ENCODE measurements around the gene TSR1.

The TSR1 gene

DNA sequence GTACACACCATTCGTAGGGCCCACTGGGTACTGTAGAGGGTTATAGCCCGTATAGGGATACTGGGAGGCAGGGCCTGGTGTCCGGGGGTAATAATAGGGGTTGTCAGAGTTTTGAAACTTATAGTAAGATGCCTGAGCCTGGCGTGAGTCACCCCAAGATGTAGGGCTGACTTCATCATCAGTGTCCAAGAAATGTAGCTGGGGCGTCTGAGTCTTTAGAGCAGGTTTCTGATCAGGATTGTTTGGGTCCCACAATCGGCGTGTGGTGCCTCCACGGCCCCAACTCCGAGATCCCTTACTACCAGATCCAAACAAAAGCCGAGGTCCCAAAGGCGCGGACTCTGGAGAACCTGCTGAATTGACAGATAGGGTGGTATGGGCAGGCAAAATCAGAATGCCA is 37.1 kb downstream of the TSR1 start:
- no peak for DNase-seq (ENCODE audit: low read depth)
- Histone ChIP-seq H3K27me3 (replicated peaks; ENCODE audit: control insufficient read depth, insufficient read depth, low read length) (no peaks in the 10 kb centered on the region), H3K4me3 (ENCODE audit: low read length) (no peak overlapping the region), H3K4me1 (ENCODE audit: control insufficient read depth, insufficient read depth, low read length) (peaks cover 11% of the 10 kb centered on the region), H3K9me3 (ENCODE audit: control insufficient read depth, low read length) (no peaks in the 10 kb centered on the region), H3K36me3 (ENCODE audit: control insufficient read depth, insufficient read depth, low read length, severe bottlenecking) (peaks cover 37% of the 10 kb centered on the region), H3K9ac (ENCODE audit: low read length) (no peak overlapping the region)

DNA sequence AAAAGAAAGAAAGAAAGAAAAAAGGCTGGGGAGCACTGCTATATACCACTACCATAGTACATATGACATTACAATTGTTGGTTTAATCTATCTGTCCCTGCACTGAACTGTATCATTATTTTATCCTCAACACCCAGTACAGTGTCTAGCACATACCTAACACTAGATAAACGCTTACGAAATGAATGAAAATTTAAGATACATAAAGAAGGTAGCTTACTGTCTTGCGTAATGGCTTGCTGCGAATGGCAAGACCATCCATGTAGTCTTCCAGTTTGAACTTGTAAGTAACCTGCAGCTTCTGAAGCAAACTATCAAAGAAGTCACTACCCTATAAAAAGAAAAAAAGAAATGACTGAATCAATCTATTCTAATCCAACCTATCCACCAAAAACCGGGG is 39.2 kb downstream of the TSR1 start:
- no peak for DNase-seq (ENCODE audit: low read depth)
- peaks cover 4% of the 10 kb centered on the region for H3K4me1 ChIP-seq (ENCODE audit: control insufficient read depth, insufficient read depth, low read length)
- H3K9me3 ChIP-seq (ENCODE audit: control insufficient read depth, low read length), result no peaks in the 10 kb centered on the region

DNA sequence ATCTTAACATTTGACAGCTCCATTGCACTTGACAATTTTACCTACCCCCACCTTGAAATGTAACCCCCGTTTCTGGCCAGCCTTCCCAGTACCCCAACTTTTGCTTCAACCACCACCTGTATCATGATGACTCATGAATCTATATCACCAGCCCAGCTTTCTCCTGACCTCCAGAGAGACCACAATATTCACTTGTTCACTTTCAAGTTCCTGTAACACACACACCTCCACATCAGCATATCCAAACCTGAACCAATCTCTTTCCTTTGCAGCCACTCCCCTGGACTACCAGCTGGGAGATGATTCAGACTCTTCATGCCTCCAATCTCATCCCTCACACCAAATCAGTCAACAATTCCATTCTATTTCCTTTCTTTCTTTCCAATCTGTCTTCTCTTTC is 40.7 kb downstream of the TSR1 start:
- peaks cover 65% of the 10 kb centered on the region for H3K36me3 ChIP-seq (ENCODE audit: control insufficient read depth, insufficient read depth, low read length, severe bottlenecking)
- H3K9ac ChIP-seq (ENCODE audit: low read length), result no peak overlapping the region
- no peaks in the 10 kb centered on the region for H3K9me3 ChIP-seq (ENCODE audit: control insufficient read depth, low read length)

More for the DNA sequence above, 39.2 kb downstream of the TSR1 start:
- H3K4me3 ChIP-seq (ENCODE audit: low read length), result no peak overlapping the region
- no peaks in the 10 kb centered on the region for H3K27me3 ChIP-seq (replicated peaks; ENCODE audit: control insufficient read depth, insufficient read depth, low read length)
- peaks cover 54% of the 10 kb centered on the region for H3K36me3 ChIP-seq (ENCODE audit: control insufficient read depth, insufficient read depth, low read length, severe bottlenecking)
- H3K9ac ChIP-seq (ENCODE audit: low read length), result no peak overlapping the region

DNA sequence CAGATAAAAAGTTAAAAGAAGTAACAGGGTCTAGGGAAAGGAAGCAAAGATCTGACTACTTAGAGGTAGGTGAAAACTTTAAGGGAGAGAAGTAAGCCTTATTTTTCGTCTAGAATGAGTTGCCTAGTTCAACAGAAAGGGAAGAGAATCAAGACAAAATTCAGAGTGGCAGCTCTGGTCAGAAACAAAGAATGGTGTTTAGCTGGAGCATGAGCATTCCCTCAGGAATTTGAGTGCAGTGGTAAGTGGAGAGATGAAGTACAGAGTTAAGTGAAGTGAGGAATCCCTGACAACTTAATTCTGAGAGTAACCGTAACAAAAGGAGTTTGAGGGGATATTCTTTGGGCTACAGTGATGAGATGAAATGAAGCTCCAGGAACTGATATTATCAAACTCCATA is 44.2 kb downstream of the TSR1 start:
- Histone ChIP-seq H3K4me3 (ENCODE audit: low read length) (no peak overlapping the region), H3K36me3 (ENCODE audit: control insufficient read depth, insufficient read depth, low read length, severe bottlenecking) (peaks cover 64% of the 10 kb centered on the region)

More for the DNA sequence above, 40.7 kb downstream of the TSR1 start:
- no peak overlapping the region for H3K4me3 ChIP-seq (ENCODE audit: low read length)
- no peaks in the 10 kb centered on the region for H3K4me1 ChIP-seq (ENCODE audit: control insufficient read depth, insufficient read depth, low read length)
- no peak for DNase-seq (ENCODE audit: low read depth)
- no peaks in the 10 kb centered on the region for H3K27me3 ChIP-seq (replicated peaks; ENCODE audit: control insufficient read depth, insufficient read depth, low read length)

DNA sequence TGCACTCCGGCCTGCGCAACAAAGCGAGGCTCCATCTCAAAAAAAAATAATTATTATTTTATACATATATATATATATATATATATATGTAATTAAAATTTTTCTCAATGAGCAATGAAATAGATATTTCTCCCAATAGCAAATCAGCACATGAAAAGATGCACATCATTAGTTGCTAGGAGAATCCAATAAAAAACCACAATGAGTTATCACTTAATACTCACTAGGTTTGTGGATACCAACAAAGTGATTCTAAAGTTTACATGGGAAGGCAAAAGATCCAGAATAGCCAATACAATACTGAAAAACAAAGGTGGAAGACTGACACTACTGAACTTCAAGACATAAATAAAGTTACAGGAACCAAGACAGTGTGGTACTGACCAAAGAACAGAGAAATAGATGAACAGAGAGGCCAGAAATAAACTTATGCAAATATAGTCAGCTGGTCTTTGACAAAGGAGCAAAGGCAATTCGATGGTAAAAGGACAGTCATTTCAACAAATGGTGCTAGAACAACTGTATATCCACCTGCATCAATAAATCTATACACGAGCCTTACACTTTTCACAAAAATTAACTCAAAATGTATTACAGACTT is 46.3 kb downstream of the TSR1 start:
- Histone ChIP-seq H3K4me1 (ENCODE audit: control insufficient read depth, insufficient read depth, low read length) (no peaks in the 10 kb centered on the region), H3K27me3 (replicated peaks; ENCODE audit: control insufficient read depth, insufficient read depth, low read length) (no peaks in the 10 kb centered on the region), H3K9me3 (ENCODE audit: control insufficient read depth, low read length) (no peaks in the 10 kb centered on the region), H3K36me3 (ENCODE audit: control insufficient read depth, insufficient read depth, low read length, severe bottlenecking) (peaks cover 47% of the 10 kb centered on the region), H3K9ac (ENCODE audit: low read length) (no peak overlapping the region), H3K4me3 (ENCODE audit: low read length) (no peak overlapping the region)
- DNase-seq (ENCODE audit: low read depth), result peak; percentile 38

More for the DNA sequence above, 44.2 kb downstream of the TSR1 start:
- Histone ChIP-seq H3K9ac (ENCODE audit: low read length) (no peak overlapping the region), H3K9me3 (ENCODE audit: control insufficient read depth, low read length) (no peaks in the 10 kb centered on the region), H3K27me3 (replicated peaks; ENCODE audit: control insufficient read depth, insufficient read depth, low read length) (no peaks in the 10 kb centered on the region), H3K4me1 (ENCODE audit: control insufficient read depth, insufficient read depth, low read length) (no peaks in the 10 kb centered on the region)
- DNase-seq (ENCODE audit: low read depth), result peak; percentile 54

DNA sequence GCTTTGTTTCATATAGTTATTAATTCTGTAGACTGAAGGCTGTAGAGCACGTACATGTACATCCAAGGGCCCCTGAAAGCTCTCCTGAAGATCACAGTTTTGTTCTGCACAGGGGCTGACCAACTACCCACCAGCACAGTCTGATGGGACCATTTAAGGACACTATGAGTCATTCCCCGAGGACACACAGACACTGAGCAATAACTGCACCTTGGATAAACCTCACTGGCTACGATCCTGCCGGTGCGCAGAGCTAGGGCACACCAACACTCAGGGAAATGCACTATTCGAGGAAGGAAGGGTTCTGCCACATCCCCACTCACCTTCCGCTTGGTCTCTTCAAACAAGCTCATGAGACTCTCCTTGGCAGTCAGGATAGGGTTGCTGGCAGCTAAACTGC is 53.0 kb downstream of the TSR1 start:
- H3K9ac ChIP-seq (ENCODE audit: low read length), result peak overlapping the region; percentile 24
- H3K4me1 ChIP-seq (ENCODE audit: control insufficient read depth, insufficient read depth, low read length), result peaks cover 7% of the 10 kb centered on the region
- no peak overlapping the region for H3K4me3 ChIP-seq (ENCODE audit: low read length)
- no peaks in the 10 kb centered on the region for H3K9me3 ChIP-seq (ENCODE audit: control insufficient read depth, low read length)
- H3K36me3 ChIP-seq (ENCODE audit: control insufficient read depth, insufficient read depth, low read length, severe bottlenecking), result peaks cover 51% of the 10 kb centered on the region
- no peaks in the 10 kb centered on the region for H3K27me3 ChIP-seq (replicated peaks; ENCODE audit: control insufficient read depth, insufficient read depth, low read length)
- DNase-seq (ENCODE audit: low read depth), result no peak

DNA sequence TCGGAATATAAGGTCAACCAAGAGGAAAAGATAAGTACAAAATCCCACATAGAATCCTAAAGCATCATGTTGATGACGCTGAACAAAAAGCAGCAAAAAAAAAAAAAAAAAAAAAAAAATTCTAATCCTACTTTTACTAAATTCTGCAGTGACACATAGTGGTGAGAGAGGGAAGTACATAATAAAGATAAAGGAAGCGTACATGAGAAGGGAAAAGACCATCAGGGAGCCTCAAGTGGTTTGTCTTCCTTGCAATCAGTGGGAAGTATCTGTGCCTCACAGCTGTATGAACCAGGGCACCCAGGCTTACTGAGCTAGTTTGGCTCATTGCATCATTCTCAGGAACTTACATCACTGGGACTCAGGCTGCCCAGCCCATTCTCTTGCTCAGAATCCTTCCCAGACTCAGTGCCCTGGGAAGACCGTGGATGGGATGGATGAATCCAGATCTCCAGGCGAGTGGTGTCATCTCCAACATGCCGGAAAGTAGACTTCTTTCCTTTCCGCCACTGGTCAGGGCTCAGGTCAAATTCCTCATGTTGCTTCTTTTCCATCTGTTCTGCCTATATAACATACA is 53.9 kb downstream of the TSR1 start:
- Histone ChIP-seq H3K4me3 (ENCODE audit: low read length) (no peak overlapping the region), H3K9ac (ENCODE audit: low read length) (peak overlapping the region; percentile 9), H3K27me3 (replicated peaks; ENCODE audit: control insufficient read depth, insufficient read depth, low read length) (no peaks in the 10 kb centered on the region), H3K4me1 (ENCODE audit: control insufficient read depth, insufficient read depth, low read length) (peaks cover 7% of the 10 kb centered on the region), H3K9me3 (ENCODE audit: control insufficient read depth, low read length) (no peaks in the 10 kb centered on the region), H3K36me3 (ENCODE audit: control insufficient read depth, insufficient read depth, low read length, severe bottlenecking) (peaks cover 57% of the 10 kb centered on the region)
- peak; percentile 90 for DNase-seq (ENCODE audit: low read depth)

DNA sequence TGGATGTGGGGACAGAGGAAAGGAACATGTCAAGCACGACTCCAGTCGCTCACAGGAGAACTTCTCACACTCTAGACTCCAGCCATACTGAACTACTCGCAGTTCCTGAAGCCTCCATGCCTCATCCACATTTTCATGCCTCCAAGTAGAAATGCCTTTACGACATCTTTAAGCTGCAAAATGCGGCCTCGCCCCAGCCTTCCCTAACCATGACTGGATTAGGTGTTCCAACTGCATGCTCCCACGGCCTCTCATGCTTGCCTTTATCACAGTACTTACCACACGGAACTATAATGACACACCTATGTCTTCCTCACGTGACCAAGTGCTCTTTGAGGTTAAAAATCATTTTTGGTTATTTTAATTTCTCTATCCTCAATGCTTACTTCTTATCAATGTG is 56.5 kb downstream of the TSR1 start:
- Histone ChIP-seq H3K27me3 (replicated peaks; ENCODE audit: control insufficient read depth, insufficient read depth, low read length) (no peaks in the 10 kb centered on the region), H3K4me3 (ENCODE audit: low read length) (no peak overlapping the region), H3K36me3 (ENCODE audit: control insufficient read depth, insufficient read depth, low read length, severe bottlenecking) (peaks cover 60% of the 10 kb centered on the region), H3K4me1 (ENCODE audit: control insufficient read depth, insufficient read depth, low read length) (peaks cover 7% of the 10 kb centered on the region), H3K9me3 (ENCODE audit: control insufficient read depth, low read length) (no peaks in the 10 kb centered on the region), H3K9ac (ENCODE audit: low read length) (no peak overlapping the region)
- no peak for DNase-seq (ENCODE audit: low read depth)

DNA sequence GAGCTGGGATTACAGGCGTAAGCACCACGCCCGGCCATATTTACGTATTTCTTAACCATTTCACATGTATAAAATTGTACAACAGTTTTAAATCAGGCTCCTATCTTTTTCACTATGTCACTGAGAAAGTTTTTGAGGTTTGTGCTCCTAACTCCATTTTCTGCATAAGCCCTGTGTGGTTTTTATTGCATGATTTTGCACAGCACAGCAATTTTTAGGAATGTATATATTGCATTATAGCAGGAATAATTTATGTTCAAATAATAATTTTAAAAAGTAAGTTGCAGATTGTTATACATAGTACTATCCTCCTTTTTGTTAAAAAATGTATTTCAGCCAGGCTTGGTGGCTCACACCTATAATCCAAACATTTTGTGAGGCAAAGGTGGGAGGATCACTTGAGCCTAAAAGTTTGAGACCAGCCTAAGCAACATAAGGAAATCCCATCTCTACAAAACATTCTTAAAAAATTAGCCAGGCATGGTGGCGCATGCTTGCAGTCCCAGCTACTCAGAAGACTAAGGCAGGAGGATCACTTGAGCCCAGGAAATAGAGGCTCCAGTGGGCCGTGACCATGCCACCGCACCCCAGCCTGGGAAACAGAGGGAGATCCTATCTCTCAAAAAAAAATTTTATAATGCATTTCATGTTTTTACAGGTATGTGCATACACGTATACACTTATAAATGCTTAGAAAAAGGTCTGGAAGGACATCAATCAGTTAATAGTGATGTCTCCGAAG is 58.7 kb downstream of the TSR1 start:
- Histone ChIP-seq H3K27me3 (replicated peaks; ENCODE audit: control insufficient read depth, insufficient read depth, low read length) (no peaks in the 10 kb centered on the region), H3K4me1 (ENCODE audit: control insufficient read depth, insufficient read depth, low read length) (peaks cover 5% of the 10 kb centered on the region), H3K9ac (ENCODE audit: low read length) (no peak overlapping the region), H3K36me3 (ENCODE audit: control insufficient read depth, insufficient read depth, low read length, severe bottlenecking) (peaks cover 59% of the 10 kb centered on the region), H3K9me3 (ENCODE audit: control insufficient read depth, low read length) (no peaks in the 10 kb centered on the region), H3K4me3 (ENCODE audit: low read length) (no peak overlapping the region)
- DNase-seq (ENCODE audit: low read depth), result no peak

DNA sequence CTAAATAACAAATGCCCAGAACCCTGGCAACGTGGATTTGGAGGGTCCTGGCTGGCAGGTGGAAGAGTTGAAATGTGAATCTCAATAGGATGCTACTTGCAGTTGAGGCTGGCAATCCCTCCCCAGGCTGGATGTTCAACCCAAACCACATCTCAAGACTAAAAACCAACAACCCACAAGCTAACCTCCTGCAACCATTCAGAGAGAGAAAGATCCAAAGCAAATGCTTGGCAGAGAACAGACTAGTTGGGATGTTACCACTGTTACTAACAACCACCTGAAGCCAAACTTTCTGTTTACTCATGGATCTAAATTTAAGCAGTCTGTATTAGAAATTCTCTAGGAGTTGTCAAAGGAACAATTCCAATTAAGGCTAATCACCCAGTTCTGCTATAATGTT is 60.5 kb downstream of the TSR1 start:
- H3K36me3 ChIP-seq (ENCODE audit: control insufficient read depth, insufficient read depth, low read length, severe bottlenecking), result peaks cover 42% of the 10 kb centered on the region
- DNase-seq (ENCODE audit: low read depth), result no peak

DNA sequence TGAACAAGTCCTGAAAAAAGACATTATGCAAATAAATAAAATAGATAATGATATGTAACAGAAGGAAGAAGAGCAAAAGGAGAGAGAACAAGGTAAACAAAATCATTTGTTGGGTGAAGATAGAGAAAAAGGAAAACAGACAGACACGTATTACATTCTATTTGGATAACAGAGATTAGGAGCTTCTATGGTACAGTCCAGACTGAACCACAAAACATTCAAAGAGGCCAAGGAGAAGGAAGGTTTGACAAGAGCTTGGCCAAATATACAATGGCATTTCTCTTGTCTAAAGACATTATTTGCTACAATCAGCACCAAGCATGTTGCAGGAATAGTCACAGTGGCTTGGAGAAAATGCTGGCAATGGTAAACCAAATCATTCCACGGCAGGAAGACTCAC is 61.8 kb downstream of the TSR1 start:
- peaks cover 8% of the 10 kb centered on the region for H3K4me1 ChIP-seq (ENCODE audit: control insufficient read depth, insufficient read depth, low read length)
- H3K9me3 ChIP-seq (ENCODE audit: control insufficient read depth, low read length), result no peaks in the 10 kb centered on the region
- no peak overlapping the region for H3K9ac ChIP-seq (ENCODE audit: low read length)
- peaks cover 29% of the 10 kb centered on the region for H3K36me3 ChIP-seq (ENCODE audit: control insufficient read depth, insufficient read depth, low read length, severe bottlenecking)
- no peak for DNase-seq (ENCODE audit: low read depth)
- no peak overlapping the region for H3K4me3 ChIP-seq (ENCODE audit: low read length)
- no peaks in the 10 kb centered on the region for H3K27me3 ChIP-seq (replicated peaks; ENCODE audit: control insufficient read depth, insufficient read depth, low read length)

More for the DNA sequence above, 60.5 kb downstream of the TSR1 start:
- H3K9me3 ChIP-seq (ENCODE audit: control insufficient read depth, low read length), result no peaks in the 10 kb centered on the region
- H3K4me3 ChIP-seq (ENCODE audit: low read length), result no peak overlapping the region
- no peaks in the 10 kb centered on the region for H3K27me3 ChIP-seq (replicated peaks; ENCODE audit: control insufficient read depth, insufficient read depth, low read length)
- no peak overlapping the region for H3K9ac ChIP-seq (ENCODE audit: low read length)
- H3K4me1 ChIP-seq (ENCODE audit: control insufficient read depth, insufficient read depth, low read length), result peaks cover 2% of the 10 kb centered on the region
